GM12878 (cell line): Measurements from ENCODE around the gene ZNF513. TPM values are rescaled to one million over a fixed set of nuclear protein-coding genes. Genes with fewer than 3 reads are reported as not detected.

Experiments
- ATAC-seq: fragments of 200-7000 bp; cut with Tn5 transposase; 3 replicates; pipeline ENCODE4 v1.9.1; 2020; ENCODE audit warnings: mild to moderate bottlenecking, moderate library complexity
- BruUV-seq: library from RNA; stranded (reverse); fragments of 400-500 nt; replicated peaks from 2 replicates; lab custom pipeline; 2021; lab: Mats Ljungman, UMichigan
- CTCF ChIA-PET: fragments of 300-600 bp; sonication (Branson Sonifier 250); formaldehyde crosslinking; extraction: SDS; loops from one replicate; lab custom pipeline; 2021; ENCODE audit warnings: inconsistent platforms; lab: Yijun Ruan, JAX
- POLR2A ChIA-PET: fragments of 350-600 bp; formaldehyde crosslinking; extraction: SDS; loops from one replicate; lab custom pipeline; 2021; ENCODE audit warnings: inconsistent platforms; lab: Charles Lee
- RAD21 ChIA-PET: fragments of 300-600 bp; sonication (Branson Sonifier 250); formaldehyde crosslinking; loops from one replicate; lab custom pipeline; 2023; ENCODE audit warnings: antibody characterized with exemption; ENCODE audit not compliant: unreplicated experiment; lab: Charles Lee
- SMC1A ChIA-PET: fragments of 300-600 bp; sonication (Branson Sonifier 250); formaldehyde crosslinking; loops from one replicate; lab custom pipeline; 2023; ENCODE audit not compliant: unreplicated experiment, uncharacterized antibody; lab: Charles Lee
- DNase-seq: peaks from one replicate; pipeline ENCODE4 v3.0.0-alpha.2; 2011; ENCODE audit warnings: low read depth, low spot score
- FAIRE-seq: peaks from 3 replicates; lab custom pipeline; 2011; peaks lifted over from hg19 to GRCh38; lab: Jason Lieb, UNC
- H2AFZ ChIP-seq: 2 replicates; pipeline ENCODE4 v1.6.0; 2011; ENCODE audit warnings: low read depth, low read length, control low read depth; ENCODE audit not compliant: control insufficient read depth
- H3K27ac ChIP-seq: 2 replicates; pipeline ENCODE4 v1.5.1; 2011; ENCODE audit warnings: control low read depth; ENCODE audit not compliant: control insufficient read depth, insufficient read depth
- H3K27me3 ChIP-seq, 2 experiments: replicated peaks in 1 of 2; 2 replicates each; pipeline versions ENCODE4 v1.6.0 to v1.6.1; 2011; ENCODE audit warnings: low read length in 1 of 2; ENCODE audit not compliant: control insufficient read depth in 2 of 2, insufficient read depth in 2 of 2
- H3K36me3 ChIP-seq, 2 experiments: 2 replicates each; pipeline ENCODE4 v1.5.1; 2011; ENCODE audit warnings: low read length in 1 of 2; ENCODE audit not compliant: control insufficient read depth in 2 of 2, insufficient read depth in 2 of 2
- H3K4me1 ChIP-seq: 2 replicates; pipeline ENCODE4 v1.6.1; 2011; ENCODE audit warnings: mild to moderate bottlenecking, low read length, moderate library complexity, mixed read lengths; ENCODE audit not compliant: control insufficient read depth, insufficient read depth
- H3K4me2 ChIP-seq: 2 replicates; pipeline ENCODE4 v1.6.0; 2011; ENCODE audit warnings: control low read depth; ENCODE audit not compliant: control insufficient read depth, insufficient read depth
- H3K4me3 ChIP-seq: fragments of 200-600 bp; sonication (generic); 2 replicates; pipeline ENCODE4 v1.5.1; 2016
- H3K79me2 ChIP-seq: 2 replicates; pipeline ENCODE4 v1.6.0; 2011; ENCODE audit warnings: low read length; ENCODE audit not compliant: control insufficient read depth, insufficient read depth
- H3K9ac ChIP-seq: 2 replicates; pipeline ENCODE4 v1.8.0; 2011; ENCODE audit warnings: low read length, control low read depth, mixed read lengths; ENCODE audit not compliant: control insufficient read depth, insufficient read depth
- H3K9me3 ChIP-seq: replicated peaks from 3 replicates; pipeline ENCODE4 v1.5.1; 2011; ENCODE audit warnings: mild to moderate bottlenecking, low read length; ENCODE audit not compliant: control insufficient read depth, insufficient read depth
- H4K20me1 ChIP-seq: 2 replicates; pipeline ENCODE4 v1.6.0; 2011; ENCODE audit not compliant: control insufficient read depth, insufficient read depth
- IKZF1 ChIP-seq: fragments of 450-650 bp; conservative IDR thresholded peaks from 2 replicates; pipeline ENCODE4 v1.6.1; 2017; ENCODE audit warnings: antibody characterized with exemption, mild to moderate bottlenecking
- KDM1A ChIP-seq: fragments of 200-600 bp; sonication (generic); IDR thresholded peaks from 2 replicates; pipeline ENCODE4 v1.6.1; 2016; ENCODE audit warnings: borderline replicate concordance
- PAX8 ChIP-seq: fragments of 450-650 bp; IDR thresholded peaks from 2 replicates; pipeline ENCODE4 v1.6.1; 2017; ENCODE audit warnings: mild to moderate bottlenecking, moderate library complexity
- ZBTB40 ChIP-seq: fragments of 450-650 bp; IDR thresholded peaks from 2 replicates; pipeline ENCODE4 v1.6.1; 2016; ENCODE audit warnings: mild to moderate bottlenecking, moderate library complexity, borderline replicate concordance
- WGBS: methylation state at CpG from one replicate; pipeline ENCODE4 v1.1.6; 2016; ENCODE audit warnings: low lambda C conversion rate; ENCODE audit not compliant: insufficient replicate concordance, insufficient coverage; ENCODE audit errors: missing lambda C conversion rate; 5-methylcytosine and 5-hydroxymethylcytosine counted together
- in situ Hi-C: fragments of 300-500 bp; cut with MboI; formaldehyde crosslinking; loops from 9 replicates; pipeline ENCODE4 v1.14.3; 2018; ENCODE audit warnings: mixed read lengths
- intact Hi-C: fragments of 100-400 bp; cut with micrococcal nuclease; formaldehyde crosslinking; loops from one replicate; pipeline ENCODE4 v1.14.2; 2022; ENCODE audit not compliant: unreplicated experiment
- polyA plus RNA-seq, 11 experiments: library from polyadenylated mRNA; depleted of rRNA in 4 of 11; unstranded in 6 of 11; stranded (reverse) in 5 of 11; fragments of >200 nt; fragmentation: Nextera tagmentation in 4 of 11; fragmentation: Illumina TruSeq in 1 of 11; extraction: Ambion mirVana in 4 of 11; extraction: Trizol in 1 of 11; gene quantifications; 1 replicate in 1 of 11; 2 replicates in 10 of 11; pipeline versions ENCODE4 v1.2.1 to v1.2.3, GENCODE V29; 2011 to 2016; ENCODE audit warnings: inconsistent platforms in 2 of 11, missing spikeins in 2 of 11, low read depth in 1 of 11
- total RNA-seq, 4 experiments: library from RNA; depleted of rRNA in 3 of 4; stranded (reverse); fragments of >200 nt in 3 of 4; fragmentation: Illumina TruSeq in 1 of 4; extraction: Trizol in 1 of 4; gene quantifications; 2 replicates each; pipeline versions ENCODE4 v1.2.1 to v1.2.3, GENCODE V29; 2013 to 2021

The ZNF513 gene
- total and polyA plus RNA-seq, 10 of the 15 experiments (the other 5 are each of a cell fraction or from before 2014, with no cell fraction given), result 0.06 to 16.4 (median 5.6) TPM

GRCh38 chr2:27372937-27373336 lies 7.6 kb downstream of the ZNF513 start:
- intact Hi-C loops, result loop anchor here (5.0 kb wide), 1 partner anchor 34 kb away; the partner anchor contains the start of gene PPM1G
- H3K9ac ChIP-seq, result no peak overlapping the region
- POLR2A ChIA-PET, result no interaction called here
- no peaks in the 10 kb centered on the region for H3K9me3 ChIP-seq
- no peak overlapping the region for H3K27ac ChIP-seq
- H3K36me3 ChIP-seq, result peaks cover 28% of the 10 kb centered on the region in 2 experiments
- FAIRE-seq (no peak), ATAC-seq (no peak), DNase-seq (no peak)
- in situ Hi-C loops, result no loop called here
- SMC1A ChIA-PET, result interaction anchor here (1.0 to 1.1 kb wide), 2 partner anchors 29 to 56 kb away, joined by 3 read pairs; partner anchors contain the start of gene NRBP1
- 83% methylated on average over 6 of the region's 6 CpGs for WGBS
- RAD21 ChIA-PET, result interaction anchor here (1.5 kb wide), 1 partner anchor 7 kb away, joined by 5 read pairs; the partner anchor contains the start of gene ZNF513
- BruUV-seq, result no TSS peak
- H2AFZ ChIP-seq, result no peak overlapping the region
- peaks cover 40% of the 10 kb centered on the region for H3K79me2 ChIP-seq
- no peaks in the 10 kb centered on the region for H4K20me1 ChIP-seq
- peaks cover 4% of the 10 kb centered on the region; the same call in 1 of the 2 replicates for H3K4me1 ChIP-seq
- H3K4me2 ChIP-seq, result no peak overlapping the region
- H3K4me3 ChIP-seq, result no peak overlapping the region
- no peak for TF ChIP-seq PAX8
- no peak for TF ChIP-seq IKZF1
- no peak for TF ChIP-seq ZBTB40
- no peak for TF ChIP-seq KDM1A
- CTCF ChIA-PET, result interaction anchor here (1.1 to 2.1 kb wide), 4 partner anchors 22 to 310 kb away, joined by 3 to 10 read pairs (median 4); partner anchors contain the start of gene PPM1G
- H3K27me3 ChIP-seq, result no peaks in the 10 kb centered on the region
